ENCODE results near the gene OR51E2. TPM values are rescaled to one million over a fixed set of nuclear protein-coding genes. Genes with fewer than 3 reads are reported as not detected.
A peak's percentile ranks its signal among the peaks of the same experiment; 100 is the strongest.

Gene OR51E2
- total RNA-seq, 1 experiment from 2014 or later: not detected

- no CpG with 5 or more reads among the region's 21 CpGs for WGBS (ENCODE audit: extremely low coverage, insufficient read length, low lambda C conversion rate)
- Histone ChIP-seq H3K9me3 (ENCODE audit: control insufficient read depth, low read depth, low read length) (no peaks in the 10 kb centered on the region), H4K91ac (ENCODE audit: insufficient read length, low read depth, low read length) (no peak within 1 kb of the TSS), H3K23me2 (ENCODE audit: insufficient read length, low read depth, low read length, poor library complexity, severe bottlenecking) (no peaks in the 10 kb centered on the region), H3K14ac (ENCODE audit: insufficient read depth, low read length) (0 out of 2 replicates have a peak within 1 kb of the TSS, but pooled peaks have one; percentile 37), H2BK12ac (ENCODE audit: insufficient read length, low read depth, low read length) (no peak within 1 kb of the TSS), H3K4ac (ENCODE audit: low read depth, low read length) (no peak within 1 kb of the TSS), H3K56ac (ENCODE audit: insufficient read length, low read depth, low read length) (peak within 1 kb of the TSS; percentile 40), H4K5ac (ENCODE audit: insufficient read length, low read depth, low read length) (no peak within 1 kb of the TSS), H4K20me1 (ENCODE audit: control insufficient read depth, insufficient read depth, insufficient read length) (no peaks in the 10 kb centered on the region), H3K4me2 (ENCODE audit: insufficient read depth, insufficient read length, low read length) (peak within 1 kb of the TSS; percentile 28), H3K9ac (ENCODE audit: extremely low read depth, insufficient read length, low read length) (no peak within 1 kb of the TSS), H2BK15ac (ENCODE audit: low read depth, low read length) (no peak within 1 kb of the TSS), H2AK5ac (ENCODE audit: insufficient read length, low read length) (no peak within 1 kb of the TSS), H3K18ac (ENCODE audit: insufficient read length, low read depth, low read length) (no peak within 1 kb of the TSS), H3K4me1 (ENCODE audit: insufficient read depth, low read length) (no peaks in the 10 kb centered on the region), H3K23ac (ENCODE audit: insufficient read length, low read depth, low read length) (no peak within 1 kb of the TSS), H2BK120ac (ENCODE audit: low read depth, low read length, poor library complexity, severe bottlenecking) (no peak within 1 kb of the TSS), H2BK5ac (ENCODE audit: insufficient read length, low read length) (no peak within 1 kb of the TSS), H3T11ph (ENCODE audit: low read length) (no peak within 1 kb of the TSS), H2AFZ (ENCODE audit: low read length) (no peak within 1 kb of the TSS), H3K27ac (ENCODE audit: insufficient read length, low read depth, low read length) (no peak within 1 kb of the TSS), H4K8ac (replicated peaks; ENCODE audit: insufficient read length, low read depth, low read length) (no peak within 1 kb of the TSS), H3K79me1 (ENCODE audit: insufficient read depth, low read depth, low read length, poor library complexity, severe bottlenecking) (no peaks in the 10 kb centered on the region), H2BK20ac (ENCODE audit: low read depth, low read length, poor library complexity, severe bottlenecking) (no peak within 1 kb of the TSS), H3K79me2 (ENCODE audit: insufficient read depth, low read length) (no peaks in the 10 kb centered on the region), H3K27me3 (ENCODE audit: insufficient read depth, low read length) (no peaks in the 10 kb centered on the region)
- H3K27ac Mint-ChIP-seq: no peak within 1 kb of the TSS
- H3K4me3 Mint-ChIP-seq: no peak within 1 kb of the TSS
- 0 out of 5 replicates have a peak, but pooled peaks cover 0 to 2% of the 10 kb centered on the region in 2 experiments for H3K9me3 Mint-ChIP-seq
- H3K36me3 Mint-ChIP-seq (ENCODE audit: insufficient read depth in 1 of 3, low read depth in 3 of 3): no peaks in the 10 kb centered on the region
- H3K27me3 Mint-ChIP-seq (ENCODE audit: low read depth): no peaks in the 10 kb centered on the region
- TF ChIP-seq CTCF (conservative IDR thresholded peaks at IDR 0.05): peak; percentile 90
- peak; percentile 87 for DNase-seq
- peaks cover 3 to 9% of the 10 kb centered on the region in 2 experiments; a peak in 3 of 4 replicates for H3K4me1 Mint-ChIP-seq
These were observed 60.5 kb downstream of the OR51E2 start, which contains the start of gene OR51D1 for GRCh38 chr11:4636962-4637661. Gene OR51D1 (plus strand): TSS chr11:4637477. CDS start chr11:4639791, 2,314 bp downstream.
